GM19099 (cell line): ENCODE measurements around the gene TLL2.

Source experiments
- POLR2A ChIP-seq: IDR thresholded peaks from 3 replicates; pipeline ENCODE4 v1.6.1; 2011; ENCODE audit warnings: low read depth; ENCODE audit not compliant: insufficient read length; ENCODE audit errors: extremely low read depth

Gene TLL2

DNA sequence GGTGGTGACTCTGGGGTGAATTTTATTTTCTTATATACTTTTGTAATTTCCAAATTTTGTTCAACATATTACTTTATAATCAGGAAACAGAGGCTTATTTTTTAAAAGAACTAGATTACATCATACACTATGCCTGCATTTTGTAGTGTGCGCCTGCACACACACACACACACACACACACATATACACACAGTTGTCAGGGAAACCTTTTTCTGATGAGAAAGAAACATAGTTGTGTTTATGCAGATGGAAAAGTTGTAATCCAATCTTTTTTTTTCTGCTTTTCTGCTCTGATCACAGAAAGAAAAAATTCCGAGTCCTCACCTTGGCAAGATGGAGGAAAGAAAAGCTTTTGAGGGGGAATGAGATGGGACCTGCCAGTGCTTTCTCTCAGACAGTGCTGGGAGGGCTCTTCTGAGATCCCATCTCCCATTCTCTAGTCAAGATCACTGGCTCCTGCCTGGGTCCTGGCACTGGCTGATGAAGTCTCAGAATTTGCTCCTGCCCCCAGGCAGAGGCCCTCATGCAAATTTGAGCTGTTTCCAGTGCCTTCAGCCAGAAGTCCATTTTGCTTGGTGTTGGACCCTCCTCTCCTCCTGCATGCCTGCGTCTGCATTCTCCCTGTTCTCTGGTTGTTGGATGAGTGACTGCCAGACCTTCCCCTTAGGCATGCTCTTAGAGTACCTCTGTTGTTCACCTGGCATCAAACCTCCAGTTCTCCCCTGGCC is 59.7 kb downstream of the TLL2 start:
- TF ChIP-seq POLR2A, result no peak

DNA sequence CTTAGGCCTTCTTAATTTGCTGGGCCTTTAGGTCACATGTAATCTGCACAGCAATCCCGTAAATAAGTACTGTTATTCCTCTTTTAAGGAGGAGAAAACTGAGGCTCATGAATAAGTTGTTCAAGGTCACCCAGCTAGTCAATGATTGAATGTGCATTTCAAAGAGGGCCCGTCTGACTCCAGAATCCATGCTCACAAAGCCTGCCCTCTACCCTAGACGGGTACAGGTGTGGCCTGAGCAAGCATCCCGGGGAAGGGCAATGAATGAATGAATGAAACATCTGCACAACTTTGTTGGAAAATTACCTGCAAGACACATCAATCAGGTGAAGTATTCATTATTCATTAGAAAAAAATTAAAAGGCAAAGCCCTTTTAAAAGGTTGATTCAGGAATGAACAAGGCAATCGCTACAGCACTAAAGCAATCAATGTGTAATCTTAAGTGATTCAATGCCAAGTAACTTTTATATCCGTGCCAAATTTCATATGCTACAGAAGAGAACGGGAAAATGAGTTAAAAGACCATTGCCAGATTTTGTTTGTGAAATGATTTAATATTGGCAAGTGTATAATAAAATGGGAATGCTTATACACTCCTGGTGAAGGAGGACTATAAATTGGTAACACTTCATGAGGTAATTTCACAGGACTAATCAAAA is 61.1 kb downstream of the TLL2 start:
- no peak for TF ChIP-seq POLR2A

DNA sequence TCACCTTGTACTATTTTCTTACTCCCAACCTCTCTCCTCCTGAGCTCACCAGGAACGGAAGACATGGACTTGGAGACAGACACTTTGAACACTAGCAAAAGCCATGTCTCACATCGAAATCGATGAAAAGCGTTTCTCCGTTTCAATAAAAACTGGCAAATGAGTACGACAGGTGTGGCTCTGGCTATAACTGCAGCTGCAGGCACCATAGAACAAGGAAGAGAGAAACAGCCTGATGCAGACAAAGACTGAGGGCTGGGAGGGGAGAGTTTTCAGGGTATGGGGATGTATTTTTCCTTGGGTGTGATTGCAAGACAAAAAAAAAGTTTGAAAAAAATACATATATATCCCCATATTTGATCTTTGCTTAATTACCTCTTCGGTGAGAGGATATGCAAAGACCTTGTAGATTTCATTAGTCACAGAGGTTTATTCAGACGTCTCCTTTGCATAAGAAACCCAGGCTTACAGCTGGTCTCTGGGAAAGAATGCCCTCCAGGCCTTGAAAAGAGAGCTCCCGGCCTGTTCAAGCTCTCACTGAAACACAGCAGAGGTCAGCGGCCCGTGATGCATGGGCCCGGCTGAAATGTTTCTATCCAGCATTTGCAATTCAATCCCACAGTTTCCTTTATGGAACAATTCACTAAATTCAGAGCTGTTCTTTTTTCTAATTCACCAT is 63.1 kb downstream of the TLL2 start:
- TF ChIP-seq POLR2A, result no peak

DNA sequence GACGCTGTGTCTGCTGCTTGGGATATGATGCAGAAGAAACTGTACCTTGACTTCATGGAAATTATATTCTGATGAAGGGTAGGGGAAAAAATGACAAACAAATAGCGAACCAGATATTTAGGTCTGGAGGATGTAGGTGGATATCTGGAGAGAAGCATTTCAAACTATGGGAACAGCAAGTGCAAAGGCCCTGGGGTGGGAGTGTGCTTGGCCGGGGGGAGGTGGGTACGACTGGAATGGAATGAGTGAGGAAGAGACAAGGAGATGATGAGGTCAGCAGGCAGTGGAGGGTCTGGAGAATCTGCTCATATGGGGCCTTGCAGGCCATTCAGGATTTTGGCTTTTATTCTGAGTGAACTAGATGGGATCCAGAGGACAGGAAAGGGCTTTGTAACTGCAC is 65.2 kb downstream of the TLL2 start:
- TF ChIP-seq POLR2A, result no peak

DNA sequence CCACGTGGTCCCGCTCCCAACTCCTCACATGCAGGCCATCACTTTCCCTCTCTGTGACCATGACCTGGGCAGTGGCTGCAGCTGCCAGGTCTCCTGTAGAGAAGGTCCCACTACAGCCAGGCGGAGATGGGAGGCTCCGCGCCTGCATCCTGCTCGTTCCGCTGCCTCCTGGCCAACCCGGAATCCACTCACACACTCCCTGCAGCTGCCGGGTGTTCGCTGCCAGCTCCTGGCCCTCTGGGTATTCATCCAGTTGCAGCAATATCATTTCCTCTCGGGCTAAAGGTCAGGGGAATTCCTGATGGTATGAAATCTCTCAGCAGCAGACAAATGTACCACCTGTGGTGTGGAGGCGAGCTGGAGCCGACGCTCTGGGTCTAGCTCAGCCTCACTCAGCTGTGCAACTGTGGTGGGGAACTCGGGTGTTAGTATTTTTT is 65.7 kb downstream of the TLL2 start:
- TF ChIP-seq POLR2A, result no peak

DNA sequence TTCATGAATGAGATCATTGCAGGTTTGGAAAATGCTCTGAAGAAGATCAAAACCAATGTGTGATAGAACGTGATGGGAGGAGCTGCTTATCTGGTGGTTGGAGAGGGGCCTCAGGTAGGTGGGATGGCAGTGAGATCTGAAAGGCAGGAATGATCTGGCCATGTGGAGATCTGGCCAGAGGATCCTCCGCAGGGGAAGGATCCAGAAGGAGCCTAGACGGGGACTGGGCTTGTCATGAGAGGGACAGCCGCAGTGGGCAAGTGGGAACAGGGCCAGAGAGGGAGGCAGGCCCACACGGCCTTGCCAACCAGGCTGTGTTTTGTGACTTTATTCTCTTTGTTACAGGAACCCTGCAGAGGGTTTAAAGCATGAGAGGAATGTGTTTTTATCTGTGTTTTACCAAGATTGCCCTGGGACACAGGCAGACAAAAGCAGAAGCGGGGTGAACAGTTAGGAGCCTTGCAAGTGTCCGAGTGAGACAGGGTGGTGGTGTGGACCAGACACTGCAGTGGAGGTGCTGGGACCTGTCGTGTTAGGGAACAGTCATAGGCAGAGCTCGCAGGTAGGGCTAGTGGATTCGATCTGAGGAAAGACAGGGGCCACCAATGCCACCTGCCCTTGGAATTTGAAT is 66.6 kb downstream of the TLL2 start:
- no peak for TF ChIP-seq POLR2A

DNA sequence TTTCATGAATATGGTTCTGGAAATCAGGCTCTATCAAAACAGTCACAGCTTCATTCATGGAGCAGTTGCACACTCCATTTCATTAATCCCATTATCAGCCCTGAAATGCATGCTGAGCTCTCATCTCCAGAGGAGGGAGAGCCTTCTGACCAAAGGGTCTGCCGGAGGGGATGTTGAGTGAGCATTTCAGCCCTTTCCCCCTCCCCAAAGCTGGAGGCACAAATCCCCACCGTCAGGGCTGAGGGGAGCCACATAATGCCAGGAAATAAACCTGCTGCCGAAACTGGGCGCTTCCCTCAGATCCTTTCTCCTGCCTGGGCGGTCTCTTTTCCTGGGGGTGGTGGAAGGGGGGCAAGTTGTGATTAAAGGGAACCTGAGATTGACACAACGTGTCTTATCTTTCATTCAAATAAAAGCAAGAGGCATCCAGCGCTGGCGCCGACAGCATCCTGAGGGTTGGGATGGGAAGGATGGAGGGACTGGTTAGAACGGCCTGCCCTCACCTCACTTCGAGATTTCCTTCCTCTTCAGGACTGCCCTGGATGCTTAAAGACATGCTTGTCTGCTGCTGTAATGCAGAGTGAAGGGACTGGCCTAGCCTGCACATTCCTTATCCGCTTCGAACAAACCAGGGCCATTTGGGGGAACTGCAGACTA is 71.6 kb downstream of the TLL2 start:
- TF ChIP-seq POLR2A, result no peak

DNA sequence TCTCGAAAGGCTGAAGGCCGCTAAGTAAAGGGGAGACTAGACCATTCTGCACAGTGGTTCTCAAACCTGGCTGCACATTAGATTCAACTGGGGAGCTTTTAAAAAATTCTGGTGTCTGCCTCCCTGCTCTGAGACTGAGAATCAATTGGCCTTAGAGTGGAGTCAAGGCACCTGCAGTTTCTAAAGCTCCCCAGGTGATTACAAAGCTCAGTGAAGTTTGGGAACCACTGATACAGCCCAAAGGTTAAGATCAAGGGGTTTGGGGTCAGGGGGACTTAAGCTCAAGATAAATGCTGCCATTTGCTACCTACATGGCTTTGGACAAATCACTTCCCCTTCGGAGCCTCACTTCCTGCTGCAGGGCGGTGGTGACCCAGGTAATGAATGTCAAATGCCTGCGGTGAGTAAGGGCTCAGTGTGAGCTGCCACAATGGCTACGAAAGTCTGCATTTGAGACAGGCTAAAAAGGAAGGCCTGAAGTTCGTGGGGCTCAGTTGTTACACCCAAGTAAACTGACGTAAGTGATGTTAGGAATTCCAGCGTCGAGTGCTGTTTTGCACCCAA is 72.3 kb downstream of the TLL2 start:
- no peak for TF ChIP-seq POLR2A

DNA sequence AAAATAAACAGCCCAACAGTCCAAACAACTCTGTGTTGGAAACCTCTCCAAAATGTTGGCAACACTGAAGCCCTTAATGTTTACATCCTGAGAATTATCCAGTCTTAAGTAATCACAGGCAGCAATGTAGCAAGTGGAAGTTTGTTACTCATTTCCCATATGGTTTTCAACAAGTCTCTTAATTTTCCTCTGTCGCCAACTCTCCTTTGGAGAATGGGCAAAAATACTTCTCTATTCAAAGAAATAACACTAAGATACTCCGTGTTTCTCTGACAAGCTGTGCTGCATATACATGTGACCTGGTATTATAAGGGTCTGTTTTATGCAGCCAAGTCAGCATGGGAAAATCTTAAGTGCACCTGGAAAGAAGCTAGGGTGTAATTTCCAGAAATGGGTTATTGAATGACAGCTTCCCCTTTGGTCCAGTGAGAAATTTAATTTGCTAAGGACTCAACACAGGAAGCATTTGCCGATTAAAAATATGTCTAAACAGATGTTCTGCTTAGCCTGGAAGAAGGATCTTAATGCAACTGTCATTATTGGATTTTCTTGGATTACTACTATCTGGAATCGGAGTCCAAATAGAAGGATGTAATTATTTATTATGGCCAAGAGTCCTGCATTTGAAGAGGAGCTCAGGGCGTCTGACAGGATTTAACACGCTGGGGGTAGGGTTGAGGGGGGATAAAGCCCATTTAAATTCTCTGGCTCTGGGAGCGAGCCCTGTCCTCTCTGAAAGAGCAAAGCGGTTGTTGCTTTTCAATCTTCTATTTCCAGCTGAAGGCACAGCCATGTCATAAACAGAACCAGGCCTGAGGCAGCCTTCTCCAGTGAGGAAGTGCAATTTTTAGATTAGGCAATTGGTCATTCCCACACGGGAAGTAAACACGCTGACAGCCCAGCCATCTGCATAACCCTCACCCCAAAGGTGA is 73.1 kb downstream of the TLL2 start:
- no peak for TF ChIP-seq POLR2A

DNA sequence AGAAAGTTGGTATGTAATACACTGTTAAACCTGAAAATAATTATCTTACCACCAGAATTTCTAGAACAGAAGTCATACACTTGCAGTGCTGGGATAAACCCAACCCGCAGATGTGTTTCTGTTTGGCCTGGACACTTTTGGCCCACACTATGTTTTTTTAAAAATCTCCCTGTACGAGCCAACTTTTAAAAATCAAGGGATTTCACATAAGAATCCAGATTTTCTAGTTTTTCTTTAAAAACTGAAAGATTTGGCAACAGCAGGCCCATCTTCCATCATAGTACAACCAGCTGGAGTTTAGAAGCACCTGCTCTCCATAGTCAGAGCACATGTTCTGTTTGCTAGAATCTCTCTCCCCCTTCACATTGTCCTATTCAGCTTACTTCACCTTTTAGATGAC is 74.0 kb downstream of the TLL2 start:
- no peak for TF ChIP-seq POLR2A

DNA sequence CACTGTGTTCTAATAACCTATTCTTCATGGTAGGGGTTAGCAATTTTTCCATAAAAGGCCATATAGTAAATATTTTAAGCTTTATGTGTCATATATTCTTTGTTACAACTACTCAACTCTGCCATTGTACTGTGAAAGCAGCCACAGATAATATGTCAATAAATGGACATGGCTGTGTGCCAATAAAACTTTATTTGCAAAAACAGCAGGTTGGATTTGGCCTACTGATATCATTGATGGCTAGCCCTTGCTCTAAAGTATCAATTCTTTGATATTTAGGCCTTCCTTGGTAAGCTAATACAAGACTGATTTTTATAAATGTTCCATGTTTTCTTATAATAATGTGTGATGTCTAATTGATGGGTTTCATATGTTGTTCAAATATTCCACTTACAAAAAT is 77.7 kb downstream of the TLL2 start:
- TF ChIP-seq POLR2A, result no peak

DNA sequence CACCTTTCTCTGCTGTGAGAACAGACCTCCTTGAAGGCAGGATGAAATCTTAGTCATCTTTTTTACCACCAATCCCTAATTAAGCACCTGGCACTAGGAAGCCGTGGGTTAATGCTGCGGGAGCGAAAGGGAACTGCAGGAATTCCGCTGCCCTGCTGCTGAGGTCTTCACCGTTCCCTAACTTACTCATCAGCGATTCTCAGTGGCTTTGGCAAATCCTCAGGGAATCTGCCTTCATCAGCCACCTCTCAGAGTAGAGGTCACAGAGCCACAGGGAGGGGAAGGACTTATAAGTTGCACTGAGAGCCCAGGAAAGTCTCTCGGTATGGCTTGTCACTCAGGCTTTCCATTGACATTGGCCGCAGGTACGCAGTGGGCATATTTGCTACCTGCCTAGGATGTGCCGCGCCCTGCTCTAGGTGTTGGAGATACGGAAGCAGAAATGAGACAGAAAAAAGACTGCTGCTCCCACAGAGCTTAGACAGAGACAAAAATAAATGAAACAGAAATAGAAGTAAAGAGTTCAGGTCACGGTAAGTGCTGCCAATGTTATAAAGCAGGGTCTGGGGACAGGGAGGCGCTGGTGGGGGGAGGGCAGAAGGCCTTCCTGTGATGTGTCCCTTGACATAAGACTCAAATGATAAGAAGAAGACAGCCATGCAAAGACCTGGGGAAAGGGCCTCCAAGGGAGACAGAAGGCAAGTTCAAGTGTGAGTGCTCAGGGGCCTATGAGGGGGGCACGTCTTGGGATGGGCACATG is 82.3 kb downstream of the TLL2 start:
- no peak for TF ChIP-seq POLR2A

DNA sequence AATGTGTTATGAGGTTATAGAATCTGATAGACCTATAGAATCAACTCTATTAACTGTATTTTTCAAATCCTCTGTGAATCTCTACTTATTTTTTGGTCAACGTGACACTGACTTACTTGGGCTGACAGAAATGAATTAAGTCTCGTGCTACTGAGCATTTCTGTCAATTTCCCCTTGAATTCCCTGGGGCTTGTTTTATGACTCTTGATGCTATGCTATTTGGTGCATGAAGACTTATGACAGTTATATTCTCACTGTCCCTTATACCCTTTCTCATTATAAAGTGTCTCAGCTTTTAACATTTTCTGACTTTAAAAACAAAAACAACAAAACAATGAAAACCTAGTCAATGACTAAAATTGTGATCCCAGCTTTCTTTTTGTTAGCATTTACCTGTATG is 86.4 kb downstream of the TLL2 start:
- no peak for TF ChIP-seq POLR2A

DNA sequence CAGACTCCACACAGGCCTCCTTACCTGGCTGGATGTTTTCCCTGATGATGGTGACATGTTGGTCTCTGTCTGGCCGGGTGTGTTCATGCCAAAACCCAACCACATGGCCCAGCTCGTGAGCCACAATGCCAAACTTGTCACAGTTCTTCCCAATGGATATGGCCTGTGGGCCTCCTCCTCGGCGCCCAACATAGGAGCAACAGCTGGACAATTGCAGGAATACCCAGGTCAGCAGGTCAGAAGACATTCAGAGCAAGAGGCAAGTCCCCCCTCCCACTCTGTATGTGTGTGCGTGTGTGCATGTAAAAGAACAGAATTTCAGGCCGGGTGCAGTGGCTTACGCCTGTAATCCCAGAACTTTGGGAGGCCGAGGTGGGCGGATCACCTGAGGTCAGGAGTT is 91.2 kb downstream of the TLL2 start:
- no peak for TF ChIP-seq POLR2A

DNA sequence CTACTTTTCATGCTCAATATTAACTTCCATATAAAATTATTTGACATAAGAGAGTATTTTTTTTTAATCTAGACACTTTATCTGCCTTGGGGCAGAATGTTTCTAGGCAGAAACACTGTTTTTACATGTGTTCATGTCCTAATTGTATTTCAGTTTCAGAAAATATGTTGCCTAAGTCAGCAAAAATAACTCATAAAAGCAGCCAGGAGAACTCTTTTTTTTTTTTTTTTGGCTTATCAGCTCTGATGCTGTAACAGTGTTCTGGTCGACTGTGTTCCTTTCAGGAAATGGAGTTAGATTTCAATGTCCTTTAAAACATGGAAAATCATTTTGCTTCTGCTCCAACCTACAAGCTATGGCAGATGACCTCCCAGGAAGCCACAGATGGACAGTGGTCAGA is 91.7 kb downstream of the TLL2 start:
- no peak for TF ChIP-seq POLR2A
